Measurements from ENCODE around the gene OR6B1. TPM values are rescaled to one million over a fixed set of nuclear protein-coding genes. Genes with fewer than 3 reads are reported as not detected.

The OR6B1 gene
- total RNA-seq, 1 experiment from 2014 or later = not detected

GRCh38 chr7:144035385-144035784, 35.3 kb downstream of the OR6B1 start (continued):
- TF ChIP-seq ARID4B (CRISPR knock-in tag; IDR thresholded peaks at IDR 0.05; ENCODE audit: borderline replicate concordance) (no peak), HMGA2 (CRISPR knock-in tag; IDR thresholded peaks at IDR 0.05) (no peak), ZNF512 (CRISPR knock-in tag; IDR thresholded peaks at IDR 0.05; ENCODE audit: borderline replicate concordance) (no peak), ZBTB21 (CRISPR knock-in tag; IDR thresholded peaks at IDR 0.05; ENCODE audit: borderline replicate concordance) (no peak), SP1 (CRISPR knock-in tag; conservative IDR thresholded peaks at IDR 0.05) (no peak), ETV6 (CRISPR knock-in tag; IDR thresholded peaks at IDR 0.05) (no peak), NR2C2 (CRISPR knock-in tag; IDR thresholded peaks at IDR 0.05) (no peak)

- Mint-ChIP-seq H3K4me1 (peaks cover 5% of the 10 kb centered on the region; the same call in 1 of the 2 replicates), H3K27me3 (ENCODE audit: low read depth) (no peaks in the 10 kb centered on the region), H3K4me3 (no peak overlapping the region), H3K36me3 (no peaks in the 10 kb centered on the region), H3K9me3 (no peaks in the 10 kb centered on the region), H3K27ac (no peak overlapping the region)
- ChIA-PET CTCF (no interaction called here), POLR2A (no interaction called here)
- DNase-seq (ENCODE audit: low spot score) (no peak), ATAC-seq (no peak)
- no peak for TF ChIP-seq FOXP1 (CRISPR knock-in tag; IDR thresholded peaks at IDR 0.05; ENCODE audit: borderline replicate concordance)
- TF ChIP-seq CDX4 (CRISPR knock-in tag; IDR thresholded peaks at IDR 0.05; ENCODE audit: borderline replicate concordance) = no peak
- no peak for TF ChIP-seq AR (CRISPR knock-in tag; IDR thresholded peaks at IDR 0.05)
- TF ChIP-seq TEAD1 (CRISPR knock-in tag; IDR thresholded peaks at IDR 0.05) = no peak
- TF ChIP-seq ATF3 (CRISPR knock-in tag; conservative IDR thresholded peaks at IDR 0.05) = no peak
- TF ChIP-seq SP1 (CRISPR knock-in tag; conservative IDR thresholded peaks at IDR 0.05) = no peak
- TF ChIP-seq AFF4 (CRISPR knock-in tag; IDR thresholded peaks at IDR 0.05; ENCODE audit: borderline replicate concordance) = no peak
- TF ChIP-seq ATF2 (CRISPR knock-in tag; IDR thresholded peaks at IDR 0.05; ENCODE audit: borderline replicate concordance, low read depth) = no peak
- TF ChIP-seq ZNF416 (CRISPR knock-in tag; IDR thresholded peaks at IDR 0.05) = no peak
- no peak for TF ChIP-seq ZSCAN18 (CRISPR knock-in tag; IDR thresholded peaks at IDR 0.05)
- no peak for TF ChIP-seq RELA (CRISPR knock-in tag; IDR thresholded peaks at IDR 0.05; ENCODE audit: borderline replicate concordance)
These were observed 36.3 kb downstream of the OR6B1 start for GRCh38 chr7:144036302-144036885.

Data from WTC11 (cell line).